ENCODE data around the gene YKT6.

The YKT6 gene

GRCh38 chr7:44263326-44264082, 62.7 kb downstream of the YKT6 start:
- no peak for DNase-seq

Measured in COR-L47 (cell line).